Immature natural killer cell (primary cell): ENCODE measurements around the gene BLOC1S5. TPM values are rescaled to one million over a fixed set of nuclear protein-coding genes. Genes with fewer than 3 reads are reported as not detected.

Experiments used
- DNase-seq, 3 donors: peaks; one replicate each; pipeline ENCODE4 v3.0.0; 2022; ENCODE audit warnings: mixed read lengths in 1 of 3
- H3K27ac Mint-ChIP-seq, 6 donors: one replicate each; pipeline ENCODE4 v1.8.0; 2020; ENCODE audit warnings: mixed read lengths in 6 of 6, mild to moderate bottlenecking in 5 of 6, inconsistent platforms in 4 of 6, moderate library complexity in 3 of 6
- H3K27me3 Mint-ChIP-seq, 3 donors: one replicate each; pipeline ENCODE4 v1.8.0; 2020 to 2021; ENCODE audit warnings: low read depth in 3 of 3, mild to moderate bottlenecking in 3 of 3, mixed read lengths in 3 of 3, moderate library complexity in 3 of 3, inconsistent platforms in 1 of 3
- H3K36me3 Mint-ChIP-seq, 3 donors: one replicate each; pipeline ENCODE4 v1.8.0; 2020; ENCODE audit warnings: mixed read lengths in 3 of 3, inconsistent platforms in 2 of 3, mild to moderate bottlenecking in 2 of 3
- H3K4me1 Mint-ChIP-seq, 2 donors: one replicate each; pipeline ENCODE4 v1.8.0; 2020; ENCODE audit warnings: inconsistent platforms in 2 of 2, mild to moderate bottlenecking in 2 of 2, mixed read lengths in 2 of 2, moderate library complexity in 1 of 2
- H3K4me3 Mint-ChIP-seq, 5 donors: one replicate each; pipeline ENCODE4 v1.8.0; 2020; ENCODE audit warnings: mild to moderate bottlenecking in 5 of 5, mixed read lengths in 5 of 5, inconsistent platforms in 3 of 5, moderate library complexity in 3 of 5
- H3K9me3 Mint-ChIP-seq, 6 donors: one replicate each; pipeline ENCODE4 v1.8.0; 2020; ENCODE audit warnings: mild to moderate bottlenecking in 6 of 6, mixed read lengths in 6 of 6, inconsistent platforms in 4 of 6, moderate library complexity in 3 of 6
- polyA plus RNA-seq, 3 donors: library from polyadenylated mRNA; unstranded; fragments of 300-500 nt; fragmentation: Illumina TruSeq; gene quantifications; one replicate each; pipeline ENCODE4 v1.2.3, GENCODE V29; 2021

The BLOC1S5 gene
- polyA plus RNA-seq, 3 donors from 2014 or later: 23.6 to 42.9 (median 29.7) TPM

DNA sequence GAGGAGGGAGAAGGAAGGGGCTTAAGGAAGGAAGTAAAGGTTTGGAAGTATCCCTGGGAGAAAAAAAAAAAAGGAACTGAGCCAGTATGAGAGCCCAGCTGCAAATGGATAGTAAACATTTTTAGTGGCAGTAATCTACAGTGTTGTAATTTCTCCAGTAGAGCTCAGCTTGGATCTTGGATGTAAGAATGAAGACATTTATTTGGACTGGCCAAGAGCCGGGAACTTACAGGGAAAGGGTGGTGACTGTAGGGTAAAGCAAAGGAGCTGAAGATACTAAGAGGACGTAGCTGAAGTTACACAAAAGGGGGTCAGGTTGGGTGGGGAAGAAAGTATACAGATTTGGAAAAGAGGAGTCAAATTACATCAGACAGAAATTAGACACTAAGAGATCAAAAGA, 24.7 kb upstream of the BLOC1S5 start:
- Mint-ChIP-seq H3K9me3 (no peaks in the 10 kb centered on the region), H3K27ac (no peak overlapping the region), H3K27me3 (peaks cover 0 to 3% (median 2%) of the 10 kb centered on the region in 3 donors), H3K36me3 (peaks cover 51 to 53% (median 52%) of the 10 kb centered on the region in 3 donors), H3K4me3 (no peak overlapping the region), H3K4me1 (peaks cover 1 to 12% of the 10 kb centered on the region in 2 donors)
- no peak for DNase-seq

DNA sequence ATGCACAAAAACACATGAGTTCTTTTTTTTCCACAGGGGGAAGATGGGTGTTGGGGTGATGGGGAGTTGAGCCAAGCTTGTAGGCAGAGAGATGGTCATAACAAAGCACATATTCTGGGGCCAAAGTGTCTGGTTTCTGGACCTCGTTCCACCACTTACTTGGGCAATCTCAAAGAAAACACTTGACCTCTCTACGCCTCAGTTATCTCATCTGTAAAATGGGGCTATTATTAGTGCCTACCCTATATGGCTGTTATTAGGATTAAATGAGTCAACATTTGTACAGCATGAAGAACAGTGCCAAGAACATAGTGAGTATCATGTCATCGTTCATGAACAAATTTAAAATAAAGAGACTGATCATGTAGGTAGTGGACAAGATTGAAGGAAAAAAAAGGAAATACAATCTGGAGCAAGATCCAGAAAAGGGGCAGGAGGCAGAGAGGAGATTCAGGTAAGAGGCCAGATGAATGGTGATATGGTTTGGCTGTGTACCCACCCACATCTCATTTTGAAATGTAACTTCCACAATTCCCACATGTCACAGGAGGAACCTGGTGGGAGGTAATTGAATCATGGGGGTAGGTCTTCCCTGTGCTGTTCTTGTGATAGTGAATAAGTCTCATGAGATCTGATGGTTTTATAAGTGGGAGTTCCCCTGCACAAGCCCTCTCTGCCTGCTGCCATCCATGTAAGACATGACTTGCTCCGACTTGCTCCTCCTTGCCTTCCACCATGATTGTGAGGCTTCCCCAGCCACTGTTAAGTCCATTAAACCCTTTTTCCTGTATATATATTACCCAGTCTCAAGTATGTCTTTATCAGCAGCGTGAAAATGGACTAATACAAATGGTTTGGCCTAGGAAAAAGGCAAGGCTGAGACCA, 23.9 kb upstream of the BLOC1S5 start:
- peaks cover 0 to 2% (median 2%) of the 10 kb centered on the region in 3 donors for H3K27me3 Mint-ChIP-seq
- H3K4me3 Mint-ChIP-seq: no peak overlapping the region
- peaks cover 51 to 57% (median 56%) of the 10 kb centered on the region in 3 donors for H3K36me3 Mint-ChIP-seq
- DNase-seq: no peak
- H3K27ac Mint-ChIP-seq: no peak overlapping the region
- H3K4me1 Mint-ChIP-seq: peaks cover 1 to 12% of the 10 kb centered on the region in 2 donors
- H3K9me3 Mint-ChIP-seq: no peaks in the 10 kb centered on the region

- peaks cover 1 to 6% of the 10 kb centered on the region in 2 donors for H3K4me1 Mint-ChIP-seq
- no peak overlapping the region for H3K4me3 Mint-ChIP-seq
- H3K27me3 Mint-ChIP-seq: peaks cover 0 to 2% (median 2%) of the 10 kb centered on the region in 3 donors
- H3K9me3 Mint-ChIP-seq: no peaks in the 10 kb centered on the region
- no peak for DNase-seq
- H3K27ac Mint-ChIP-seq: peak overlapping the region in 1 of 6 donors; percentile 82
- H3K36me3 Mint-ChIP-seq: peaks cover 45 to 55% (median 53%) of the 10 kb centered on the region in 3 donors
Observed at GRCh38 chr6:8086755-8087306, 22.6 kb upstream of the BLOC1S5 start.

DNA sequence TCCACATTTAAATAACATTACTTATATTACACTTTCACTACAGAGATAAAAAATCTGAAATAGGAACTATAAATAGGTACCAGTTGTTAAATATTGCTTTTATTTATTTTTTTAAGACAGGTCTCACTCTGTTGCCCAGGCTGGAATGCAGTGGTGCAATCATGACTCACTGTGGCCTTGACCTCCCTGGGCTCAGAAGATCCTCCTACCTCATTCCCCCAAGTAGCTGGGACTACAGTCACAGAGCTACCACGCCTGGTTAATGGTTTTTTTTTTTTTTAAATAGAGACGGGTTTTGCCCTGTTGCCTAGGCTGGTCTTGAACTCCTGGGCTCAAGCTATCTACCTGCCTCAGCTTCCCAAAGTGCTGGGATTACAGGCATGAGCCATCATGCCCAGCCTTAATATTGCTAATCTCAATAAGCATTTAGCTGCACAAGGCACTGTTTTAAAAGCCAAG, 20.9 kb upstream of the BLOC1S5 start:
- Mint-ChIP-seq H3K4me1 (peaks cover 1 to 6% of the 10 kb centered on the region in 2 donors), H3K9me3 (no peaks in the 10 kb centered on the region), H3K4me3 (no peak overlapping the region), H3K36me3 (peaks cover 30 to 42% (median 42%) of the 10 kb centered on the region in 3 donors), H3K27me3 (peaks cover 0 to 2% (median 2%) of the 10 kb centered on the region in 3 donors), H3K27ac (no peak overlapping the region)
- DNase-seq: no peak

- Mint-ChIP-seq H3K27me3 (peaks cover 0 to 2% (median 2%) of the 10 kb centered on the region in 3 donors), H3K4me1 (peaks cover 1 to 6% of the 10 kb centered on the region in 2 donors), H3K9me3 (no peaks in the 10 kb centered on the region), H3K4me3 (no peak overlapping the region), H3K27ac (no peak overlapping the region), H3K36me3 (peaks cover 32 to 40% (median 38%) of the 10 kb centered on the region in 3 donors)
- no peak for DNase-seq
Observed at GRCh38 chr6:8084586-8084985, 20.4 kb upstream of the BLOC1S5 start.

GRCh38 chr6:8082954-8083858, 19.0 kb upstream of the BLOC1S5 start:
- H3K27me3 Mint-ChIP-seq: peaks cover 0 to 2% (median 0%) of the 10 kb centered on the region in 3 donors
- no peak for DNase-seq
- H3K4me1 Mint-ChIP-seq: peaks cover 1 to 6% of the 10 kb centered on the region in 2 donors
- H3K4me3 Mint-ChIP-seq: no peak overlapping the region
- no peaks in the 10 kb centered on the region for H3K9me3 Mint-ChIP-seq
- peaks cover 22 to 30% (median 27%) of the 10 kb centered on the region in 3 donors for H3K36me3 Mint-ChIP-seq
- no peak overlapping the region for H3K27ac Mint-ChIP-seq

GRCh38 chr6:8082572-8082953, 18.4 kb upstream of the BLOC1S5 start:
- Mint-ChIP-seq H3K4me1 (peaks cover 1 to 6% of the 10 kb centered on the region in 2 donors), H3K27ac (no peak overlapping the region)

DNA sequence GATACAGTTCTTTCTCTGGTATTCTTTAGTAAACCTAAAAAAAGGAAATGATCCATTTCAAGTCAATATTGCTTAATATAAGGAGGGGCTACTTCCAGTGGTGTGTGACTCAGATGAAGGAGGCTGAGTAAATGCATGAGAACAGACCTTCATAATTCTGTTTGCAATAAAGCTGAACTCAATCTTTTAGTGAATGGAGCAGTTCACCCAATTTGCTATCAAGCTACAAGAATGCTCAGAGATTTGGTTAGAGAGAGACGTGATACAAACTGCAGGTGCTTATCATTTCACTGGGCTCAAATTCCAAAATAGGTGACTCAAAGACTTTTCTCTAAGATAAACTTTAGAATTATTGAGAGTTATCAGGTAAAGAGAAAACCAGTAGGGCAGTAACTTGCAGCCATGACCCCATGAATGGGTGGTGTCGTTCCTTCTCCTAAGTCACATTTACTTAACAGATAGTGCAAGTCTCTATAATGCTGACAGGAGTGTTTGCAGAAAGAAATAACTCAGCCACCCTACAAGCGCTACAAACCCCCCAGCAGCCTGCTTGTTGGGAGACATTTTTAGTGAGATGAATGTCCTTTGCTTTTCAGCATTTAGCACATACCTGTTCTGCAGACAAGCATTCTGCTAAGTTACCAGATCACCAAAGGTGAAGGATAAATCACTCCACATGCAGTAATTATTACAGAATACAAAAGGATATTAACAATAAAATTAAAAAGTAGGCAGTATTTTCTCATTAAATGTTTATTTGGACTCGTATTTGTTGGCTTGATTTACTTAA, 16.4 kb upstream of the BLOC1S5 start:
- Mint-ChIP-seq H3K9me3 (no peaks in the 10 kb centered on the region), H3K4me3 (no peak overlapping the region), H3K27me3 (no peaks in the 10 kb centered on the region), H3K36me3 (peaks cover 8 to 15% (median 10%) of the 10 kb centered on the region in 3 donors), H3K27ac (peak overlapping the region in 1 of 6 donors; percentile 29), H3K4me1 (peaks cover 0 to 1% of the 10 kb centered on the region in 2 donors)
- no peak for DNase-seq

More at GRCh38 chr6:8082572-8082953, 18.4 kb upstream of the BLOC1S5 start:
- H3K9me3 Mint-ChIP-seq: no peaks in the 10 kb centered on the region
- no peak for DNase-seq
- peaks cover 0 to 2% (median 0%) of the 10 kb centered on the region in 3 donors for H3K27me3 Mint-ChIP-seq
- H3K4me3 Mint-ChIP-seq: no peak overlapping the region
- peaks cover 18 to 26% (median 21%) of the 10 kb centered on the region in 3 donors for H3K36me3 Mint-ChIP-seq

DNA sequence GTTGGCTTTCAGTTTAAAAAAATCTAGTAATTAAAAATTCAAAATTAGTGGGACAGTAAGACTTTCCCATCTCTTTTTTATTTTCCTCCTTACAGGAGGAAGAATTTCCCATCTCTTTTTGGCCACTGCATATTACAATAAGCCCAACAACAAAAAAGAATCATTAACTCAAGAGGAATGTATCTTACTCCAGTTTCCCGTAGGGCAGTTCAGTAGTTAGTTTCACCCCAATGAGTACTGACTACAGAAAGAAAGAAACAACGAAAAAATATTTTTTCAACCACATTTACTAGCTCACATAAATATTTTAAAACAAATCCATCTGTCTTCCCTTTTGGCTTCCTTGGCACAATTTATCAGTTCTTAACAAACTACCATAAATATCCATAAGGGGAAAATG, 14.9 kb upstream of the BLOC1S5 start:
- H3K36me3 Mint-ChIP-seq: peaks cover 8 to 15% (median 10%) of the 10 kb centered on the region in 3 donors
- H3K4me3 Mint-ChIP-seq: no peak overlapping the region
- H3K27ac Mint-ChIP-seq: no peak overlapping the region
- no peaks in the 10 kb centered on the region for H3K9me3 Mint-ChIP-seq
- no peaks in the 10 kb centered on the region for H3K27me3 Mint-ChIP-seq
- peaks cover 0 to 1% of the 10 kb centered on the region in 2 donors for H3K4me1 Mint-ChIP-seq
- no peak for DNase-seq

DNA sequence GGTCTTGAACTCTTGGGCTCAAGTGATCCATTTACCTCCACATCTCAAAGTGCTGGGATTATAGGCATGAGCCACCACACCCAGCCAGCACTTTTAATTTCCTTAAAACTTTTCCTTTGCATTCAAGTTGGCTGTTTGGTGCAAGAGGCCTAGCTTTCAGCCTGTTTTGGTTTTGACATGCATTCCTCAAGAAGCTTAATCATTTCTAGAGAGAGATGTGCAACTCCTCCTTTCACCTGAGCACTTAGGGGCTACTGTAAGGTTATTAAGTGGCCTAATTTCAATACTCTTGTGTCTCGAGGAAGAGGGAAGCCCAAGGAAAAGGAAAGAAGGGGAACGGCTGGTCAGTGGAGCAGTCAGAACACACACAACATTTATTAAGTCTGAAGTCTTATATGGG, 13.8 kb upstream of the BLOC1S5 start:
- H3K4me1 Mint-ChIP-seq: peaks cover 0 to 1% of the 10 kb centered on the region in 2 donors
- H3K9me3 Mint-ChIP-seq: no peaks in the 10 kb centered on the region

GRCh38 chr6:8075704-8076103, 11.5 kb upstream of the BLOC1S5 start:
- H3K36me3 Mint-ChIP-seq: peaks cover 3 to 8% (median 6%) of the 10 kb centered on the region in 3 donors
- H3K4me3 Mint-ChIP-seq: no peak overlapping the region
- no peak for DNase-seq
- no peaks in the 10 kb centered on the region for H3K9me3 Mint-ChIP-seq
- H3K27me3 Mint-ChIP-seq: no peaks in the 10 kb centered on the region
- peaks cover 0 to 1% of the 10 kb centered on the region in 2 donors for H3K4me1 Mint-ChIP-seq
- no peak overlapping the region for H3K27ac Mint-ChIP-seq

More for the DNA sequence above, 13.8 kb upstream of the BLOC1S5 start:
- Mint-ChIP-seq H3K4me3 (no peak overlapping the region), H3K27ac (peak overlapping the region in 1 of 6 donors; percentile 4), H3K27me3 (no peaks in the 10 kb centered on the region), H3K36me3 (peaks cover 7 to 9% (median 8%) of the 10 kb centered on the region in 3 donors)
- DNase-seq: no peak

GRCh38 chr6:8075185-8075584, 11.0 kb upstream of the BLOC1S5 start:
- no peak overlapping the region for H3K27ac Mint-ChIP-seq
- H3K9me3 Mint-ChIP-seq: no peaks in the 10 kb centered on the region
- peaks cover 0 to 1% of the 10 kb centered on the region in 2 donors for H3K4me1 Mint-ChIP-seq
- DNase-seq: no peak
- peaks cover under 1 to 8% (median 6%) of the 10 kb centered on the region in 3 donors for H3K36me3 Mint-ChIP-seq
- H3K4me3 Mint-ChIP-seq: no peak overlapping the region
- no peaks in the 10 kb centered on the region for H3K27me3 Mint-ChIP-seq
